GM19467 (cell line): ENCODE data around the gene CEBPZ.
"Not testable (repeated sequence)": the region's sequence is repeated elsewhere in the genome, so short reads cannot be mapped to it uniquely, and the experiment has no call there.

Experiments
- ATAC-seq: cut with Tn5 transposase; IDR thresholded peaks from one replicate; pipeline ENCODE4 v1.9.1; 2021; ENCODE audit warnings: mild to moderate bottlenecking, moderate library complexity; ENCODE audit not compliant: unreplicated experiment

The CEBPZ gene

DNA sequence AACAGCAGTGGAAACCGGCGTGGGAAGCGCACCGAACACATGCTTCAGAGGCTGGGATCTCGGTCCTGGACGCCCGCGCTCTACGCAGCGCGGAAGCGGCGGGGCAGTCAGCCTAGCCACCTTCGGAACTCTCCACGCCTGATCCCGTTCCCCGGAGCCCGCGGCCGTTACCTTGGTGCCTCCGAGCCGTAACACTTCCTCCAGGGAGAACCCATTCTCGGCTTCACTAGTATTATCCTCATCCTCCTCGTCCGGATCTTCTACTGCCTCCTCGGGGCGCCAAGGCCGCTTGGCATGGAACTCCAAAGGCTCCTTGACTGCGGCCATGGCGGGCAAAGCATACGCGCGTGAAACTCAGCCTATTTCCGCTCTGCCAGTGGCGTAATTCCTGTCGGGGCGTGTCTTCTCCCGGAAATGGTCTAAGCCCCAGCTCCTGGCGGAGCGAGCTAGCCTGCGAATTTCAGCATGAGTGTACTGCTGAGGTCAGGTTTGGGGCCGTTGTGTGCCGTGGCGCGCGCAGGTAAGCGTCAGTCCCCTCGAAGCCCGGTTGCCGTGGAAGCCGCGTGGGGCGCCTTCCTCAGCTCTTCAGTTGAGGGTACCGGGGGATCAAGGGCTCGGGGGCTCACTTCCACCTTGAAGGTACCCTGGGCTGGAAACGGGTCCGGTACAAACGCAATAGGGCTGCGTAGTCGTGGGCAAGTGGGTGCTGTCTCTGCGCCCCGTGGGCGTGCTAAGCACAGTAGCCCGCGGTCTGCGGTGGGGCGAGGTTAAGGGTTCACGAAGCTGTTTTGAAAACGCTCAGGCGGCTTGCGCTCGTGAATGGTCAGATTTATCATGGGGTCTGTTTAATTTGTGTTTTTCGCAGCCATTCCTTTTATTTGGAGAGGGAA, at the start of gene CEBPZ, which contains the start of gene NDUFAF7:
Gene CEBPZ, minus strand, starts transcription at position 356 of the 890 bp plus-strand sequence. Its CDS starts 29 bp downstream, at position 327.
Gene NDUFAF7, plus strand, starts transcription at position 418 of the 890 bp plus-strand sequence. Its CDS starts 48 bp downstream, at position 466.
- ATAC-seq, result peak; percentile 92

DNA sequence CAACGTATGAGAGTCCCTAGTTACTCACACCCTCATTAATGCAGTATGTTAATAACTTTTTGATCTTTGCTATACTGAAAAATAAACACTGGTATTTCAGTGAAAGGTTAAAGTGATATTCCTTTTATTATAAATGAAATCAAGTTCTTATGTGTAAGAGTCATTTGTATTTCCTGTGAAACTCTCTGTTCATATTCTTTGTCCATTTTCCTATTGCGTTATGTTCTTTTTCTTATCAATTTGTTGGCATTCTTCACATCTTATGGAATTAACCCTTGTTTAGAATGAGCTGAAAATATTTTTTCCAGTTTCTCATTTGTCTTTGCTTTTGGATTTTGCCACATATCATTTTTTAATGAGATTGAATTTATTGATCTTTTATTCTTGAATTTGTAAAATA, 44.9 kb upstream of the CEBPZ start:
- ATAC-seq, result no peak

GRCh38 chr2:37274359-37274965, 43.1 kb upstream of the CEBPZ start:
- ATAC-seq, result no peak

- ATAC-seq, result no peak
These were observed 40.1 kb upstream of the CEBPZ start for GRCh38 chr2:37271376-37272067.

DNA sequence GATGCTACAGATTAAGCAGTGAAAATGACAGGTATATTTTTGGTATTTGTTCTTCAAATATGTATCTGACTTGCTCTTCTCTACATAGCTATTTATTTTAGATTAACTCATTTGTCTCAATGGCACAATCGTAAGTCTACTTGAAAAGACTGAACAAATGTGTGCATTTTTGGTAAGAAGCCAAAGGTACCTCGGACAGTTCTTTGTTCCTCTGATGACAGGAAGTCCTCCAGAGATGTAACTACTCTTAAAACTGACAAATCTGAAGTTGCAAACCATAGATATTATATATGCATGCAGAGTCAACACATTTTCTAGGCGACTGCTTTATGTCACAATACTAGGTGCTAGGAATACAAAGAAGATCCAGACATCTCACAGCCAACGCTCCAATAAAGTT, 36.7 kb upstream of the CEBPZ start:
- no peak for ATAC-seq

GRCh38 chr2:37267685-37268084, 36.3 kb upstream of the CEBPZ start:
- ATAC-seq, result no peak

GRCh38 chr2:37263839-37264238, 32.4 kb upstream of the CEBPZ start:
- ATAC-seq, result no peak

DNA sequence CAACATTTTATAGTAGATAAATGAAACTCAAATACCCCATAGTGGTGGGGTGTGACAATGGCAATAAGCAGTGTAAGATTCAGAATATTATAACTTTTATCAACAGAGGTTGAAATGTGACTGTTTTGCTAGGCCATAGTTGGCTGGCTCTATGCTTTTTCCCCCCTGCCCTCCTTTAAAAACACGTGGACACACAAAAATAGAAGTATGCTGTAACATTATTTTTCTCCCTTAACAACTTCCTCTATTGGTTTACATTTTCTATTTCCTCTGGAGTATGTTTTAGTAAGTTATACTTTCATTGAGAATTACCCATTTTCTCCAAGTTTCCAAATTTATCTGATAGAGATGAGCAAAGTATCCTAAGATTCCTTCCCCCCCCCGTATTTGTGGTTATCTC, 31.1 kb upstream of the CEBPZ start:
- ATAC-seq, result no peak

DNA sequence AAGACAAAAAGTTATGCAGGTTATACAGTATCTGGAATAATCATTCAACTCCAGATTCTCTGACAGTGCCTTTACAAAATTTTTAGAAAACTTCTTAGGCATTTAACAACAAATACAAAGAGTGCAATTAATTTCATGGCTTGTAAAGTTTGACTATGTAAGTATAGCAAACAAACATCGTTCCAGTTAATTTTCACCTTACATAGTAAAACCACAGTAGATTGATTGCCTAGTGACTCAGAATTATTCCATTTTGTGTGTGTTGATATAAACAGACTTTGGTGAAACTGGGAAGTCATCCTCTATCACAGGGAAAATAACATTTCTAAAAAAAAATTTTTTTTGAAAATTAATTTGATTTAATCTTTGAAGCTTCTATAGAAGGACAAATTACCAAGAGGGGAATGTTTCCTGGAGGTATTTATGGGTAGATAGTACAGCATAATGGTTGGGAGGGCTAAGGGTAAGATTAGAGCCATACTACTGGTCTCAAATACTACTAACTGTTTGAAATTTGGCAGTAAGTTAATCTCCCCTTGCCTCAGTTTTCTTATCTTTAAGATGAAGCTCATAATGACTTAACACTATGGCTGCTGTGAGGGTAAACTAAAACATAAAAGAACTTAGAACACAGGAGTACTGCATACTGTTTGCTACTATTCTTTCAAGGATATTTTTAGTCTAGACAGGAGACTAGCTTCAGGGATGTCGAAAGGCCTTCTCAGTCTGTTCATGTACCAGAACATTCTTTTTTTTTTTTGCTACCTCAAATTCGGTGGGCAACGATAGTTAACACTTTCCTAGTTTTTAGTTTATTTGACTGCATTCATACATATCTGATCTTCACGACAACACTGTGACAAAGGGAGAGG, 19.7 kb upstream of the CEBPZ start:
- no peak for ATAC-seq

DNA sequence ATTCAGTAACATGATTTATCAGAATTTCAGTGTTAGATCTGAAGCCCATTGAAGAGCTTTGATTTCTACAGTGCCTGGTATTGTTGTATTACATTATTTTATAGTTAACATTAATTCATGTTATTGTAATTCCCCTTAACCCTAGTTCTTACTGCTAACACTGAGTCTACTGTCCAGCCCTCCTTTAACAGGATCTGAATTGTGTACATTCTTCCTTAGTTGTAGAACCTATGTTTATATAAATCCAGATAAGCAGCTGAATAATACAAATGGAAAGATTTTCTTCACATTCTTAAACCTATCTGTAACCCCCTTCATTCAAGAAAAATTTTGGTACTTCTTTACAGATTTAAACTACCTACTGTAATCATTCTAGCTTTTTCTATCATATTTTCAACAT, 14.8 kb upstream of the CEBPZ start:
- ATAC-seq, result no peak

- no peak for ATAC-seq
These were observed 13.4 kb upstream of the CEBPZ start for GRCh38 chr2:37244755-37245154.

DNA sequence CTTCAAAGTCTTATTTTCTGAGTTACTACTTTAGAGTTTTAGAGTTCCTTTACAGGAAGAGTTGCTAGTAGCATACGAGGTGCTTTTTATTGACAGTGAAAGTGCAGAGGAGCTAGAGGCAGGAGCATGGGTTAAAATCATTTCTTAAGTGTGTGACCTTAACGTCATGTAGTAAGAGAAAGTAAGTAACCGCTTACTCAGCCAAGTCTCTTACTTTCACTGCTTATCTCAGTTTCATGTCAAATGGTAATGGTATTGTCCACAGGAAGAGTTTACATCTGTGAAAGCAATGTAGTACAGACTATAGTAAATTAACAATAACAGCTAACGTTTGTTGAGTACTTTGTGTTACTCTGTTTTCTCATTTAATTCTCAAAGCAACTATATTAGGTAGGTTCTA, 12.6 kb upstream of the CEBPZ start:
- ATAC-seq, result peak; percentile 81

DNA sequence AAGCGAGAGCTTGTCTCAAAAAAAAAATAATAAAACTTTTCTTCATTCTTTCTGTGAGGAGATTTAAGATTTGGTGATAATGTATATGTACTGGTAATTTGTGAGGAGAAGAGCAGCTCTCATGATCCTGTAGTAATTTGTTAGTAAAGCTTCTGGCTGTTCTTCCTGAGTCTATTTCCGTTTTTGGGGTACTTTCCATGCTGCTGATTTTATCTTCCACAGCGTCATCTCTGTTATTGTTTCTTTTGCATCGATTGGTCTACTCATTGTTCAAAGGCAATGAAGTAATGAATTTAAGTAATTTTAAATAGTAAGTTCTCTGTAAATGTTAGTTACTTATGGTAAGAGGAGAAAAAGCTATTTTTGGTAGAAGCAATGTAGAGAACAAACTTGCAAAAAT, 12.0 kb upstream of the CEBPZ start:
- no peak for ATAC-seq

DNA sequence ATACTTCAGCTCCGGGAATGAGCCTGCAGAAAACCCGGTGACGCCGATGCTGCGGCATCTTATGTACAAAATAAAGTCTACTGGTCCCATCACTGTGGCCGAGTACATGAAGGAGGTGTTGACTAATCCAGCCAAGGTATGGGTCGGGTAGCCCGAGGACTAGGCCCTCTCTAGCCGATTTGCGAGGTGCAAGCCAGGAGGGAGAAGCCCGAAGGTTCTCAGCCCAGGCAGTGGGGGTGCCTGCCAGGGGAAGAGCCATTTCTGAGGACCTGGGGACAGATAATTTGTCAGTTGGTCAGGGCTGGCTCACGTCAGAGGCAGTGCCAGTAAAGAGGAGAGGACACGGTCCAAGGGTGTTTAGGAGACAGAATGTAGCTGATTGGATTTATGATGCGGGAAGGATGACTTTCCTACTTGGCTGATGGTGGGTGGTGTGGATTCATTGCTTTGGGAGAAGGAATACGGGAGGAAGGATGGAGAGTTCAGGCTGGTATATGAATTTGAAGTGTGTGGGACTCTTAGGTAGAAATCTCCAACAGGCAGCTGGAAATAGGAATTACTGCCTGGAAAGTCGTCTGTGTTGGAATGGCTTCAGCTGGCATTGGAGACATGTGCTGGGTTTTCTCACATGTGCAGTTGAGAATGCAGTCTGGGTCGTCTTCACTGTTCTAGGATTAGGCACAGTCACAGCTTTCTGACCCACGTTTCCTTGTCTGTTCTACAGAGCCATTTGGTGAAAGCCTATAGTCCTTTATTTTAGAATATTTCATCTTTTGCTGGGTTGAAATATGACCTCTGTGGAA, 936 bp upstream of the CEBPZ start:
- no peak for ATAC-seq

DNA sequence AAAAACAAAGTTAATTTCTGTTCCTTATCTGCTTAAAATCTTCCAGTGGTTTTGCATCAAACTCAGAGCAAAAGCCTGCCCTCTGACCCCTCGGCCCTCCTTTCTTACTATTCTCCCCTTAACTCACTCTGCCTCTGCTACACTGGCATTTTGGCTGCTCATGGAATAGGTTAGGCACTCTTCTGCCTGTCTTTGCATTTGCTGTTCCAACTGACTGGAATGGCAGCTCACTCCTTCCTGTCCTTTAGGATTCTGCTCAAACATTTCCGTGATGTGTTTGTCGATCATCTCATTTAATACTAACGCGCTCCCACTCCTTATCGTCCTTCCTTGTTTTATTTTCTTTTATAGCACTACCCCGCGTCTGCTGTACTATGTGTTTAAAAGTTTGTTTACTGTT, 815 bp downstream of the CEBPZ start:
- ATAC-seq, result no peak

DNA sequence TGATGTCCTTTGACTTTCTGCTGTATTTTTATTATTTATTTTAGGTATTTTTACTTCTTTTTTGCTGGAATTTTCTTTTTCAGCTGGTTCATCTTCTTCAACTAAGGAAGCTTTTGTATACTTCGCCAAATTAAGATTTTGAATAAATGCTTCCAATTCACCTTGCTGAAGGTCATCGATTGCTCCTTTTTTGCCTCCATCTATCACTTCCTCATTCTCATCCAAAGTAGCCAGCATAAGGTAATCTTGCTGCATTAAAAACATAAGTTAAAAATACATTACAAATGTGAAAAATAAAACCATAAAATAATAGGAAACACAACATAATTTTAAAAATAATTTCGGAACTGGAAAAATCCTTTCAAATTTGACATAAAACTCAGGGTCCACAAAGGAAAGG, 2.6 kb downstream of the CEBPZ start:
- ATAC-seq, result no peak

DNA sequence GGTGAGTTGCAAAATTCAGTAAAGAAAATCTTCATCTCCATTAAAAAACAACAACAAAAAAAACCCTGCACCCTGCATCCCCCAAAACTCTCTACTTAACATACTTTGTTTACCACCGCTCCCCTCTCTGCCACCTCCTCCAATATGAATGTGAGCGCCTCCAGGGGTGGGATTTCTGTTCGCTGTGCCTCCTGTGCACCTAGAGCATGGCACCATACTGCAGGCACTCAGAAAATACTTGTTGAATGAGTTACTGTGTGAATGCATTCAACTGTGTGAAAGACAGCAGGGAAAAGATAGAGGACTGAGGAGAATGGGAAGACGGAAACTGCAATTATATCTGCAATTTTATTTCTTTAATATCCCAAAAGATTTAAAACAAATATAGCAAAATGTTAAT, 4.5 kb downstream of the CEBPZ start:
- ATAC-seq, result no peak

- ATAC-seq, result not testable (repeated sequence)
These were observed 6.3 kb downstream of the CEBPZ start for GRCh38 chr2:37225129-37225528.

GRCh38 chr2:37224063-37224462, 7.3 kb downstream of the CEBPZ start:
- no peak for ATAC-seq

DNA sequence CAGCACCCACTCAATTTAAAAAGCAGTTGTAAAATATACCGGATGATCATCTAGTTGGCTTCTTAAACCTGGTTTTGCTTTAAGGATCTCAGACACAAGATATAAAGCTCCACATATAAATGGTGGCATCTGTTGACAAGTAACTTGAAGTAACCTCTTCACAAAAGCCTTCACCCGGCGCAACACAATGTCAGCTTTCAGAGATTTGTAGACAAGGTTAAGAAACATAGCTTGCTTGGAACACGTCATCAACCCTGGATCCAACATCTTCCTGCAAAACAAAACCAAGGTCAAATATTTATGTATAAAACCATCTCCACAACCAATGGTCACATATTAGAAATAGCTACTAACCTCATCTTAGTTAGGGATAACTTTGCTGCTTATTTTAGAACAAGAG, 8.3 kb downstream of the CEBPZ start:
- ATAC-seq, result no peak
